Breast epithelium (tissue), 3 donors: ENCODE results near the gene SPIRE2.

Experiments
- POLR2AphosphoS5 ChIP-seq, 3 donors: sonication (generic); formaldehyde crosslinking; IDR thresholded peaks; one replicate each; pipeline ENCODE4 v1.6.1; 2017; ENCODE audit warnings: antibody characterized with exemption in 3 of 3
- TF ChIP-seq, protein P1 (sequence below), 3 donors: fragments of 450-650 bp; IDR thresholded peaks; one replicate each; pipeline ENCODE4 v1.5.1; 2016 to 2017; ENCODE audit warnings: antibody characterized with exemption in 3 of 3, mild to moderate bottlenecking in 3 of 3, moderate library complexity in 3 of 3

DNA sequence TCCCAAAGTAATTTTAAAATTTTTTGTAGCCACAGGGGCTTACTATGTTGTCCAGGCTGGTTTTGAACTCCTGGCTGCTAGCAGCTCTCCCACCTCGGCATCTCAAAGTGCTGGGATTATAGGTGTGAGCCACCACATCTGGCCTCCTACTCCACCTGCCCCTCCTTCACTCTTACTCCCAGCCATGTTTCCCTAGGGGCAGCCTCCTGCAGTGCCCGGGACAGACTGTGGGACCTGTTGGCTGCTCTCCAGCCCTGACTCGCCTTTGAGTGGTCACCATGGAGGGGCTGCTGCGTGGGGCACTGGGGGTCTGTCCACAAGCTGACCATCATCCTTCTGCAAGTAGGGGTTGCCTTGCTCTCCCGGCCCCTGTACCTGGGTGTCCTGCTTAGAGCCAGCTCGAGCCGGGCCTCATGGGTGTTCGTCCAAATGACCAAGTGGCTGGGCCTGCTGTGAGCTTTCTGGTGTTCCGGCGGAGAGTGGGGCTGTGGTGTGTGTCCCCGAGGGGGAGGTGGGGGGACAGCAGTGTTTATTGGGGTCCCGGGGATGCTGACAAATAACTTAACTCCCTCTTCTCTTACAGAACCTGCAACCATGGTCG, 16.6 kb downstream of the SPIRE2 start:
- TF ChIP-seq, protein P1, sequence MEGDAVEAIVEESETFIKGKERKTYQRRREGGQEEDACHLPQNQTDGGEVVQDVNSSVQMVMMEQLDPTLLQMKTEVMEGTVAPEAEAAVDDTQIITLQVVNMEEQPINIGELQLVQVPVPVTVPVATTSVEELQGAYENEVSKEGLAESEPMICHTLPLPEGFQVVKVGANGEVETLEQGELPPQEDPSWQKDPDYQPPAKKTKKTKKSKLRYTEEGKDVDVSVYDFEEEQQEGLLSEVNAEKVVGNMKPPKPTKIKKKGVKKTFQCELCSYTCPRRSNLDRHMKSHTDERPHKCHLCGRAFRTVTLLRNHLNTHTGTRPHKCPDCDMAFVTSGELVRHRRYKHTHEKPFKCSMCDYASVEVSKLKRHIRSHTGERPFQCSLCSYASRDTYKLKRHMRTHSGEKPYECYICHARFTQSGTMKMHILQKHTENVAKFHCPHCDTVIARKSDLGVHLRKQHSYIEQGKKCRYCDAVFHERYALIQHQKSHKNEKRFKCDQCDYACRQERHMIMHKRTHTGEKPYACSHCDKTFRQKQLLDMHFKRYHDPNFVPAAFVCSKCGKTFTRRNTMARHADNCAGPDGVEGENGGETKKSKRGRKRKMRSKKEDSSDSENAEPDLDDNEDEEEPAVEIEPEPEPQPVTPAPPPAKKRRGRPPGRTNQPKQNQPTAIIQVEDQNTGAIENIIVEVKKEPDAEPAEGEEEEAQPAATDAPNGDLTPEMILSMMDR (IDR thresholded peaks at IDR 0.05), result no peak
- no peak for TF ChIP-seq POLR2AphosphoS5 (IDR thresholded peaks at IDR 0.05)
